Measurements from ENCODE around the gene RRP9.
A peak's percentile ranks its signal among the peaks of the same experiment; 100 is the strongest.

Gene RRP9

DNA sequence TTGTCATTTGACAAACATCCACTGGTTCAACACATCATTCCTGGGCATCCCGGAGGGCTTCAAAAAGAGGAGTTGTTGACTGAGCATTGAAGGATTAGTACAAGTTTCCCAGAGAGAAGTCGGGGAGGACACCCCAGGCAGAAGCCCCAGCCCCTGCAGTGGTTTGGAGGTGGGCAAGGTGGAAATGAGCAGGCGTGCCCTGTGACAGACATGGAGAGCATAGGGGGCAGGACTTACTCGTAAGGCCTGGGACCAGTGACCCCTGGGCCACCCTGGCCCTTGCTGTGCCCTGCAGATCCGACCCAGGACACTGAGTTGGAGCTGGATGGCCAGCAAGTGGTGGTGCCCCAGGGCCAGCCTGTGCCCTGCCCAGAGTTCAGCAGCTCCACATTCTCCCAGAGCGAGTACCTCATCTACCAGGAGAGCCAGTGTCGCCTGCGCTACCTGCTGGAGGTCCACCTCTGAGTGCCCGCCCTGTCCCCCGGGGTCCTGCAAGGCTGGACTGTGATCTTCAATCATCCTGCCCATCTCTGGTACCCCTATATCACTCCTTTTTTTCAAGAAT lies 6.4 kb upstream of the RRP9 start:
- DNase-seq (ENCODE audit: low spot score), result no peak

DNA sequence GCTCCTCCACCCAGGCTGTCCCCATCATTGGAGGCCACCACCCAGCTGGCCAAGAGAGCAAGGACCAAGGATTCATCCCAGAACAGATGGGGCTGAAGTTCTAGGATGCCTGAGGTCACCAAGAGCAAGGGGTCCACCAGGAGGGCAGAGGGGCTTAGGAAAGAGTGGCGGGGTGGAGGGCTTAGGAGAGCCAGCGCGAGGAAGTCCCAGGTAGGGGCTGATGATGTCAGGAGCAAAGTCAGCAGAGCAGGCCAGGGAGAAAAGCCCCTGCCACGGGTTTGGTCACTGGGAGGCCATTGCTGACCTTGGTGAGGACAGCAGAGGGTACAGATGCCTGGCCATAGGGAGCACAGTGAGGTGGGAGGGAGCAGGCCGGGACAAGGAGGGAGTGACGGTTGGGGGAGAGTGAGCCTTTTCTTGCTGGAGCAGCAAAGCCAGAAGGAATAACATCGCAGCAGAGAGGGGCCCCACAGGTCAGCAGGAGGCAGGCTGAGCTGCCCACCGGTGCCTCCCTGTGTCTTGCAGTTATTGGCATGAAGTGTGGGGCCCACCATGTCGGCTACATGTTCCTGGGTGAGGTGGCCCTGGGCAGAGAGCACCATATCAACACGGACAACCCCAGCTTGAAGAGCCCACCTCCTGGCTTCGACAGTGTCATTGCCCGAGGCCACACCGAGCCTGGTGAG lies 5.7 kb upstream of the RRP9 start:
- peaks cover 5% of the 10 kb centered on the region for H3K4me1 ChIP-seq (ENCODE audit: insufficient read depth, poor library complexity, severe bottlenecking)
- no peak for ATAC-seq (ENCODE audit: low read depth)
- H3K27me3 ChIP-seq (ENCODE audit: insufficient read depth, poor library complexity, severe bottlenecking), result no peaks in the 10 kb centered on the region
- H3K36me3 ChIP-seq (ENCODE audit: low read depth), result no peaks in the 10 kb centered on the region
- peak; percentile 33 for DNase-seq (ENCODE audit: low spot score)
- H3K9me3 ChIP-seq (ENCODE audit: severe bottlenecking), result no peaks in the 10 kb centered on the region
- no peak overlapping the region for H3K27ac ChIP-seq (ENCODE audit: poor library complexity, severe bottlenecking)
- TF ChIP-seq, protein P1, sequence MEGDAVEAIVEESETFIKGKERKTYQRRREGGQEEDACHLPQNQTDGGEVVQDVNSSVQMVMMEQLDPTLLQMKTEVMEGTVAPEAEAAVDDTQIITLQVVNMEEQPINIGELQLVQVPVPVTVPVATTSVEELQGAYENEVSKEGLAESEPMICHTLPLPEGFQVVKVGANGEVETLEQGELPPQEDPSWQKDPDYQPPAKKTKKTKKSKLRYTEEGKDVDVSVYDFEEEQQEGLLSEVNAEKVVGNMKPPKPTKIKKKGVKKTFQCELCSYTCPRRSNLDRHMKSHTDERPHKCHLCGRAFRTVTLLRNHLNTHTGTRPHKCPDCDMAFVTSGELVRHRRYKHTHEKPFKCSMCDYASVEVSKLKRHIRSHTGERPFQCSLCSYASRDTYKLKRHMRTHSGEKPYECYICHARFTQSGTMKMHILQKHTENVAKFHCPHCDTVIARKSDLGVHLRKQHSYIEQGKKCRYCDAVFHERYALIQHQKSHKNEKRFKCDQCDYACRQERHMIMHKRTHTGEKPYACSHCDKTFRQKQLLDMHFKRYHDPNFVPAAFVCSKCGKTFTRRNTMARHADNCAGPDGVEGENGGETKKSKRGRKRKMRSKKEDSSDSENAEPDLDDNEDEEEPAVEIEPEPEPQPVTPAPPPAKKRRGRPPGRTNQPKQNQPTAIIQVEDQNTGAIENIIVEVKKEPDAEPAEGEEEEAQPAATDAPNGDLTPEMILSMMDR (IDR thresholded peaks at IDR 0.05; ENCODE audit: poor library complexity, severe bottlenecking), result no peak
- no peak overlapping the region for H3K4me3 ChIP-seq (ENCODE audit: severe bottlenecking)

More for the DNA sequence above, 6.4 kb upstream of the RRP9 start:
- Histone ChIP-seq H3K27me3 (ENCODE audit: insufficient read depth, poor library complexity, severe bottlenecking) (no peaks in the 10 kb centered on the region), H3K27ac (ENCODE audit: poor library complexity, severe bottlenecking) (no peak overlapping the region), H3K9me3 (ENCODE audit: severe bottlenecking) (no peaks in the 10 kb centered on the region), H3K4me3 (ENCODE audit: severe bottlenecking) (no peak overlapping the region), H3K4me1 (ENCODE audit: insufficient read depth, poor library complexity, severe bottlenecking) (peaks cover under 1% of the 10 kb centered on the region), H3K36me3 (ENCODE audit: low read depth) (no peaks in the 10 kb centered on the region)
- TF ChIP-seq, protein P1 (IDR thresholded peaks at IDR 0.05; ENCODE audit: poor library complexity, severe bottlenecking), result no peak
- ATAC-seq (ENCODE audit: low read depth), result no peak

DNA sequence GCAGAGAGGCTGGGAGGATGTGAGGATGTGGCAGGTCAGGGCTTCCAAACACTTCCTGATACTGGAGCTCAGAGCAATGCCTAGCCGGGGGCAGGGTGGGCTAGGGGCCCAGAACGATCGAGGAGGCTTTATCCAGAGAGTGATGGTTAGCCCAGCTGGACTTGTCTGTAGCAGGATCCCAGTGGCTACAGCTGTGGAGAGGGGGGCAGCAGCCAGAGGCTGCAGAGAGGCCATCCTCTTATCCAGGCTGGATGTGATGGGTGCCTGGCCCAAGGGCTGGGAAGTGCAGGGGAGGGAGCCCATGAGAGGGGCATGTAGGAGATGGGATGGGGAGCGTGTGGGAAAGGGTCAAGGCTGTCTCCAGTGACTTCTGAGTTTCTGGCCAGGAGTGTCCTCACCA lies 5.1 kb upstream of the RRP9 start:
- H3K27ac ChIP-seq (ENCODE audit: poor library complexity, severe bottlenecking), result no peak overlapping the region
- H3K4me1 ChIP-seq (ENCODE audit: insufficient read depth, poor library complexity, severe bottlenecking), result peaks cover 5% of the 10 kb centered on the region
- no peak for ATAC-seq (ENCODE audit: low read depth)
- no peaks in the 10 kb centered on the region for H3K9me3 ChIP-seq (ENCODE audit: severe bottlenecking)
- no peak overlapping the region for H3K4me3 ChIP-seq (ENCODE audit: severe bottlenecking)
- peak; percentile 36 for DNase-seq (ENCODE audit: low spot score)
- H3K27me3 ChIP-seq (ENCODE audit: insufficient read depth, poor library complexity, severe bottlenecking), result no peaks in the 10 kb centered on the region
- H3K36me3 ChIP-seq (ENCODE audit: low read depth), result no peaks in the 10 kb centered on the region
- TF ChIP-seq, protein P1 (IDR thresholded peaks at IDR 0.05; ENCODE audit: poor library complexity, severe bottlenecking), result no peak

DNA sequence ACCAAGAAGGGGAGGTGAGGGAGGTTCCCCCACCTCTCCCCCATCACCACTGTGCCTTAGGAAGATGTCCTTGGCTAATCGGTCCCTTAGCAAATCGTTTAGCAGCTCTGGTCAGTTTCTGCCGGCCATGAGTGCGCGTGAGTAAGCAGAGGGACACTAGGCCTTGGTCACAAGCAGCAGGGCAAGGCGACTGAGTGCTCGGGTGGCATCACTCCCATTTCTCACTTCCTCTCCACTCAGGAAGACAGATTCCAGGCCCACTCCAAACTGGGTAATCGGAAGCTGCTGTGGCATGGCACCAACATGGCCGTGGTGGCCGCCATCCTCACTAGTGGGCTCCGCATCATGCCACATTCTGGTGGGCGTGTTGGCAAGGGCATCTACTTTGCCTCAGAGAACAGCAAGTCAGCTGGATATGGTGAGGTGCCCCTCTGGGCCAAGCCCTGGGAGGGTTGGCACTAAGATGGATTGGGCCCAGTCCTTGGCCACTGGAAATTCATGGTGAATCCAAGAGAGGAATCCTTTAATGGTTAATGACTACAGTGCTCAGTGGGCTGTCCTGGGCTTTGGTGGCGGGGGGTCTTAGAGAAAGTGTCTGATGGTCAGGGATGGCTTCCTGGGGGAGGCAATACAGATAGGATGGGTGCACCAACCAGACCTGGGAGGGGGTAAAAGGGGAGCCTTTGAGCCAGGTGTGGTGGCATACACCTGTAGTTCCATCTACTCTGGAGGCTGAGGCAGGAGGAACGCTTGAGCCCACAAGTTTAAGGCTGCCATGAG lies 4.4 kb upstream of the RRP9 start:
- Histone ChIP-seq H3K36me3 (ENCODE audit: low read depth) (no peaks in the 10 kb centered on the region), H3K27ac (ENCODE audit: poor library complexity, severe bottlenecking) (no peak overlapping the region), H3K9me3 (ENCODE audit: severe bottlenecking) (no peaks in the 10 kb centered on the region), H3K4me1 (ENCODE audit: insufficient read depth, poor library complexity, severe bottlenecking) (peaks cover 5% of the 10 kb centered on the region), H3K4me3 (ENCODE audit: severe bottlenecking) (no peak overlapping the region), H3K27me3 (ENCODE audit: insufficient read depth, poor library complexity, severe bottlenecking) (no peaks in the 10 kb centered on the region)
- DNase-seq (ENCODE audit: low spot score), result peak; percentile 49
- ATAC-seq (ENCODE audit: low read depth), result no peak
- TF ChIP-seq, protein P1 (IDR thresholded peaks at IDR 0.05; ENCODE audit: poor library complexity, severe bottlenecking), result no peak

All from RWPE2 (cell line).